Raji (cell line): Measurements from ENCODE around the gene SPATS2.

ENCODE experiments used
- POLR2A ChIP-seq: IDR thresholded peaks from 2 replicates; pipeline ENCODE4 v1.6.1; 2011; ENCODE audit warnings: low read depth, low read length, control low read depth; ENCODE audit not compliant: insufficient read depth

Gene SPATS2

DNA sequence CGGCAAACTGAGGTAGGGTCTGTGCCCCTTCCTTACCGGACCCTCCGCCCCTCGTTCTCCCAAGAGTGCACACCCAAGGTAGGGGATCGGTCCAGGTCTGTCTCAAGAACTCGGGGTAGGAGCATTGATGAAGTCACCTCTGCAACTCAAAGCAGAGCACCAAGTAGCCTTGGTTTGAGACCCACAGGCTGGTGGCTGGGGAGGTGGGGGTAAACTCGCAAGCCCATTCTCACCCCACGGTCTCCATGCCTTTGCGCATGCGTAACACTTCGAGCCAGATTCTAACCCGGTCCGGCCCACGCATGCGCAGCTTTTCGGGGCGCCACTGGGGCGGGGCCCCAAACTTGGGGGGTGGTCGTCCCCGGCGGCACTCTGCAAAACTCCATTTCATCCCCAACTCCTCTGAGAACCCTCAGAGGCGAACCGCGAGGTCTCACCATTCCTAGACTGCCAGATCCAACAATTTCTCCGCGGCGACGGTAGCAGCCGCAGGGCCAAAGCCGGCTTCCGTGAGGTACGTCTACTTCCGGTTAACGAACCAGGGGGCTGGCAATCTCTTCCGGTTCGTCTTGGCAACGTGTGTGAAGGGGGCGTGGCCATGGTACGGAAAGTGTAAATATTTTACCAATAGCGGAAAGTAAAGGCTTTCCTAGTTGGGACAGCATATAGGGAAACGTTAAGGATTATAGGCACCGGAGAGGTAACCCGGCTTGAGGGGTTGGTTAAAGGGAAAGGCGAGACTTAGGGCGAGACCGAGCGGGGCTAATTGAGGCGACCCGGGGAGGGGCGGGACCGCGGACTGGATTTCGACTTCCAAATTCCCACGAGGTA, 200.6 kb downstream of the SPATS2 start, which contains the start of gene MCRS1:
Gene MCRS1, minus strand, starts transcription at position 532 of the 831 bp plus-strand sequence. CDS start 1,411 bp downstream, outside the sequence.
- peak; percentile 80 for TF ChIP-seq POLR2A

- TF ChIP-seq POLR2A = no peak
Observed at GRCh38 chr12:49568442-49569162, 201.3 kb downstream of the SPATS2 start.
